ENCODE data around the gene OR6K6.

- no peak for TF ChIP-seq CTCF (IDR thresholded peaks at IDR 0.05)
- TF ChIP-seq POLR2A (IDR thresholded peaks at IDR 0.05) = no peak
- no peak for TF ChIP-seq POLR2AphosphoS5 (IDR thresholded peaks at IDR 0.05)
Measured at GRCh38 chr1:158711098-158711497, 43.4 kb upstream of the OR6K6 start.

All from suprapubic skin (tissue), 4 donors.